GM19328 (cell line): ENCODE results near the gene CSNK1G2.

Experiments
- ATAC-seq: cut with Tn5 transposase; IDR thresholded peaks from one replicate; pipeline ENCODE4 v1.9.1; 2021; ENCODE audit warnings: mild to moderate bottlenecking, moderate library complexity; ENCODE audit not compliant: unreplicated experiment

CSNK1G2 gene

GRCh38 chr19:1941146-1942077 is at the start of gene CSNK1G2:
Gene CSNK1G2 (plus strand): TSS chr19:1941172. CDS start chr19:1969773, 28,601 bp downstream.
- no peak for ATAC-seq

- ATAC-seq = no peak
Measured at GRCh38 chr19:1893791-1894190, 47.2 kb upstream of the CSNK1G2 start.

GRCh38 chr19:1896508-1896907 is 44.5 kb upstream of the CSNK1G2 start:
- ATAC-seq = no peak

GRCh38 chr19:1901940-1902404 is 39.0 kb upstream of the CSNK1G2 start:
- ATAC-seq = no peak

GRCh38 chr19:1902923-1903322 is 38.0 kb upstream of the CSNK1G2 start:
- no peak for ATAC-seq

GRCh38 chr19:1904860-1905109 is 36.2 kb upstream of the CSNK1G2 start:
- ATAC-seq = no peak

GRCh38 chr19:1905110-1905862 is 35.7 kb upstream of the CSNK1G2 start, which contains the start of the genes ADAT3 and SCAMP4:
Gene ADAT3 (plus strand): TSS chr19:1905399. CDS start chr19:1912048, 6,649 bp downstream.
Gene SCAMP4 (plus strand): TSS chr19:1905399. CDS start chr19:1915020, 9,621 bp downstream.
- peak; percentile 79 for ATAC-seq

- no peak for ATAC-seq
Measured at GRCh38 chr19:1905863-1906375, 35.1 kb upstream of the CSNK1G2 start.

GRCh38 chr19:1906985-1907562 is 33.9 kb upstream of the CSNK1G2 start:
- ATAC-seq = no peak

- ATAC-seq = no peak
Measured at GRCh38 chr19:1907563-1908363, 33.2 kb upstream of the CSNK1G2 start.

- ATAC-seq = no peak
Measured at GRCh38 chr19:1908364-1908678, 32.7 kb upstream of the CSNK1G2 start.

GRCh38 chr19:1909761-1910080 is 31.3 kb upstream of the CSNK1G2 start:
- ATAC-seq = no peak

GRCh38 chr19:1910177-1910576 is 30.8 kb upstream of the CSNK1G2 start:
- no peak for ATAC-seq

GRCh38 chr19:1911098-1911497 is 29.9 kb upstream of the CSNK1G2 start:
- ATAC-seq = no peak

- ATAC-seq = no peak
Measured at GRCh38 chr19:1911995-1912394, 29.0 kb upstream of the CSNK1G2 start.

GRCh38 chr19:1912760-1913505 is 28.0 kb upstream of the CSNK1G2 start:
- no peak for ATAC-seq

- no peak for ATAC-seq
Measured at GRCh38 chr19:1913781-1914577, 27.0 kb upstream of the CSNK1G2 start.

- ATAC-seq = no peak
Measured at GRCh38 chr19:1914826-1915341, 26.1 kb upstream of the CSNK1G2 start.

GRCh38 chr19:1917146-1917545 is 23.8 kb upstream of the CSNK1G2 start:
- no peak for ATAC-seq
